ENCODE data around the gene CDC42SE2.
"Not testable (repeated sequence)": the region's sequence is repeated elsewhere in the genome, so short reads cannot be mapped to it uniquely, and the experiment has no call there.

CDC42SE2 gene

DNA sequence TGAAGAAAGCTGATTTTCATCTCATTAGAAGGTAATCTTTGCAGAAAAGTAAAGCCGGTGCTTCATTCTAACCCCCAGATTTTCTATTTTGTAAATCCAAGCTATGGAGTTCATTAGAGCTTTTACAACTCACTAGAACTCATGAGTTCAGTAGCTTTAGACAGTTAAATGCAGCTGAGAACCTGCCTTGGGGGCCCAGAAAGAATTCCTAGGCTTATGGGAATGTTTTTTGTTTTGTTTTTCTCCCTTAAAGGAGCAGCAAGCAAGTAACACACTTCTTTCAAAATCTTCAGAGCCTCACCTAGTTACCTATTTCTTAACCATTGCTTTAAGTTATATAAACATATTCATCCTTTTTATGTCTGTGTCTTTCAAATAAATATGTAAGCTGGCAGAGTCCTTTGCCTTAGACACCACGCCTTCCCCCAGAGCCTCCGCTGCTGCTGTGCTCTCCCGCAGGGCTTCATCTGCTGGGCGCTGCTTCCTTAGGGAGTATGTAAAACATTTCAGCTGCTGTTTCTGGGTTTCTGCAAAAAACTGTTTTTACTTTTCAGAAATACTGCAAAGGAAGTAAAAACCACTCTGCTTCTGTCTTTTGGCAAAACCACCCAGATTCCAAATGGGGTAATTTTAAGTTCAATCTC lies 132.9 kb downstream of the CDC42SE2 start:
- no peak for DNase-seq

DNA sequence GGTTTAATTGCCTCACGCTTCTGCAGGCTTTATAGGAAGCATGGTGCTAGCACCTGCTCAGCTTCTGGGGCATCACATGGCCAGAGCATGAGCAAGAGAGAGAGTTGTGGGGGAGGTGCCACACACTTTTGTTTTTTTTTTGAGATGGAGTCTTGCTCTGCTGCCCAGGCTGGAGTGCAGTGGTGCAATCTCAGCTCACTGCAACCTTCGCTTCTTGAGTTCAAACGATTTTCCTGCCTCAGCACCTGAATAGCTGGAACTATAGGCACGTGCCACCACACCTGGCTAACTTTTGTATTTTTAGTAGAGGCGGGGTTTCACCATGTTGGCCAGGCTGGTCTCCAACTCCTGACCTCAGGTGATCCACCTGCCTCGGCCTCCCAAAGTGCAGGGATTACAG lies 135.2 kb downstream of the CDC42SE2 start:
- DNase-seq = not testable (repeated sequence)

DNA sequence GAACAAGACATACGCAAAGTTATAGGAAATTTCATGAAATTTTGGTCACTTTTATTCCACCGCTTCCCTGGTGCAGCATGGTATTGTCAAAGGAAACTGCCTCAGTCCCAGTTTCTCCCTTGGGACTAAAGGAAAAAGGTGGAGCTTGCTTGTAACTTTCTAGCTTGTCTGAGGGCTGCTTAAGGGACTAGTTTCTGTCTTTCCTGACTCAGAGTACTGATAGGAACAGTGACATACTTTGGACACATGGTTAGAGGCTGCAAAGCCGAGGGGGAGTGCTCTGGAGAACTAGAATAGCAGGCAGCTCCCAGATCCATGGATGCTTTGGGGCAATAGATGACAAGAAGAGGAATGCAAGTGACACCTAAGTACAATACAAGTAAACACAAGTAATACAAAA lies 136.7 kb downstream of the CDC42SE2 start:
- DNase-seq = no peak

DNA sequence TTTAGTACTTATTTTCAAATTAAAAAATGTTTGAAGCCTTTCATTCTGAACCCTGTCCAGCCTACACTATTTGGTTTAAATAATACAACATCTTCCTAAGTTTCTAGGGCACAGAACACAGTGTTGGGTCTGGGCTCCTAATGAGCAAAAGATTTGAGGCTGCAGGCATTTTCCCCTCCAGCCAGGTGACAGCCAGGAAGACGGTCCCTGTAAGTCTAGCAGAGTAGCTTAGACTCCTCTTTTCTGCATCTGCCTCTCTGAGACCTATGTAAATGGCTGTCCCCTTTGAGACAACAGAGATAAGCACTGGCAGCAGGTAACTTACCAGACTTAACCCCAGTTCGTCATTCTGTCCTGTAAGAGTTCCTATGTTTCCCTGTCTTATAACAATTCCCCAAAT lies 141.8 kb downstream of the CDC42SE2 start:
- DNase-seq = no peak

DNA sequence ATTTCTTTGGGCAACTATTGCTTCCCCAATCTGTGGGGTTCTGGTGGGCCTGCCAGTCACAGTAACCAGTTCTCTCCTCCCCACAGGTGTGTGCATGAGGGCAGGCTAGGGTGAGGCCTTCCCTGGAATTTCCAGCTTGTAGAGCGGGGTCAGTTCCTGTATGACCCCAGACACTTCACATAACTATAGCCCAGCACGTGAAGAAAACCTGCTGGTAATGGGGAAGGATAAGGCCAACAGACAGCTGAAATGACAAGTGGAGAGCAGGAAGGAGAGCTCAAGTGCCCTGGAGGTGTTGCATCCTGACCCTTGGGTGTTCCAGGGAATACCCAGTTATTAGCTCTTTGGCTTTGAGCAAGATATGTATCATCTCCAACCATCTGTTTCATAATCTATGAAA lies 142.2 kb downstream of the CDC42SE2 start:
- DNase-seq = no peak

DNA sequence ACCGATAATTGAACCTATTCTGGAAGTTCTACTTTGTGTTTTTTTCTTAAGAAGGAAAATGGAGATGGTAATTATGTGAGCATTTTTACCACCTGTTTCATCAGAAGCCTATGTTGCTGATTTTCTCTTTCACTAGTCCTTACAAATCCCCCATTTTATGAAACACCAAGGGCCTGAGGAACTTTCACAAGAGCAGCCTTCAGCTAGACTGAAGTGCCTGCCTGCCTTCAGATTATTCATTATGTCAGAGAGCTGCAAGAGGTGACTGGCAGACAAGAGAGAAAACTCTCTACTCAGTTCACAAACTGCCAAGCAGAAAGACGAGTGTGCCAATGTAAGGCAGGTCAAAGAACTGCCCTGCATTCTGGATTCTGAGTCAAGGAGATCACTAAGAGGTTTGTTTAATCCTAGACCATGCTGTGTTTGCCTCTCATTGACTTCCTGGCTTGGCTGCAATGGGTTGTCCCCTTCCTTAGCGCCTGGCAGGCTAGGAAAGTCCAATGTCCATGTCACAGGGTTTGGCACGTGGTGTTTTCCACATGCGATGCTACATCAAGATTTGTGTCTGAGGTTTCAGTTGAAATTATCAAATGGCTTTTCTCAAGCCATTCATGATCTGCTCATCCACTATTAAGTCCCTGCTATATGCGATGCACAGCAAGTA lies 143.3 kb downstream of the CDC42SE2 start:
- DNase-seq = no peak

DNA sequence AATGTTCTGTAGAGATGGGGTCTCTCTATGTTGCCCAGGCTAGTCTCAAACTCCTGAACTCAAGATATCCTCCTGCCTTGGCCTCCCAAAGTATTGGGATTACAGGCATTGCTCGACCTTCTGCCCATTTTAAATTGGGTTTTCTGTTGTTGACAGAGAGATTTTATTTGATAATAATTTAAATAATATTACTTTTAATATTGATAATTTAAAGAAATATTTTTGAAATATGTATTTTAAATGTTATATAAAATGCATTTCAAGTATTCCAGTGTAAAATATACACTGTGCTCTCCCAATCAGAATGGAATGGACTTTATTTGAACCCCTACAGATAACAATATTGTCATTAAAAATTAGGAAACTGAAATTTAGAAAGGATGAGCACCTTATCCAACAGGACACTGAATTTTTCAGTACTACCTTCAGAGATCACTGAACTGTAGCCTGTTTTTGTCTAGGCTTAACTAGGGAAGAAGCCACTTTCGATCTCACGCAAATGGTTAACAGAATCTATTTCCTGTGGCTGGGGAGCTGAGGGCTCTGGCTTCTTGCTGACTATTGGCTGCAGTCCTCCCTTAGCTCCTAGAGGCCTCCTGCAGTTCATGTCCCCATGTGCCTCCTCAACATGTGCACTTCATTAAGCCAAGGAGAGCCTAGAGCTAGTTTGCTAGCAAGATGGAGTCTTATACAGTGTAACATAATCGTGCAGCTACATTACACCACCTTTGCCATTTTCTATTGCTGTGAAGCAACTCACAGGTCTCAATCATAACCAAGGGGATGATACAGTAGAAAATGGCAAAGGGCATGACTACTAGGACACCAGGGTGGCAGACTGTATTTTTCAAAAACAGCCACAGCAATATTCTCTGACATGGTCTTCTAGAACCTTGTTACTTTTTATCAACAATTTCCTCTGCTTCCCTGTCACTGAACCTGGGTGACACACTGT lies 150.0 kb downstream of the CDC42SE2 start:
- no peak for DNase-seq

DNA sequence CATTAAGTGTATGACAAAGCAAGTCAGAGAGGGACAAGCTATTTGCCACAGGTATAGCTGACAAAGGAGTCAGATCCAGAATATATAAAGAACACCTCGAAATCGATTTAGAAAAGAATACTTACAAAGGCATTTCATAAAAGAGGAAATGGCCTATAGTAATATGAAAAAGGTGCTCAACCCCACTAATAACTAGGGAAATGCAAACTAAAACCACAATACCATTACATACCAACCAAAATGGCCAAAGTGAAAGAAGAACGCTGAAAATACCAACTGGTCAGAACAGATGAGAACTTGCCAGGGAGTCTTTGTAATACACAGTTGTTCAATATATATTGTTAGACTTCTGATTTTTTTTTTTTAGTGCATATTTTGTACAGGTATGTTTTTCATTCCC lies 152.9 kb downstream of the CDC42SE2 start:
- DNase-seq = no peak

DNA sequence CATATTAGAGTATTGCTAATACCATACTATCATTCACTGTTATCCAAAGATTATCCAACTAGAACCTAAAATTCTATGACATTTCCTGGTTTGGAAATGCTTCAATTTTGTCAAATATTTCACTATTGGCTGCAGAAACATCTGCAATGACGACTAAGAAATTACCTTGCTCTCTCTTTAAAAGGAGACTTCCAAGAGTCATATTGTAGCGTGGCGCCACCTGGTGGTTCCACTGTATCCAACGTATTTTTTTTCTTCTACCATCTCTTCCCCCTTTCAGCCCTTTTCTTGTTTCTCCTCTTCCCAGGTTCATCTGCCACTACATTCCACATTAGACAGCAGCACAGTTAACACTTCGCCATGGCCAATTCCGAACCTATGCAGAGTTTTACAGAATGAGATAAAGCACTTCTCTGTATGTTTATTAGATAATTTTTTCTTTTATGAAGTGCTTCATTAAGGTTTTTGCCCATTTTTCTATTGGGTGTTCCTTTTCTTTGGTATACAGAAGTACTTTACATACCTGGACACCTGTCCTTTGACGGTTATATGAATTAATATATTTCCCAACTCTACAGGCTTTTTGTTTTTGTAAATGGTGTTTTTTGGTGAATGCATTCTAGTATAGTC lies 153.5 kb downstream of the CDC42SE2 start:
- DNase-seq = peak; percentile 7

DNA sequence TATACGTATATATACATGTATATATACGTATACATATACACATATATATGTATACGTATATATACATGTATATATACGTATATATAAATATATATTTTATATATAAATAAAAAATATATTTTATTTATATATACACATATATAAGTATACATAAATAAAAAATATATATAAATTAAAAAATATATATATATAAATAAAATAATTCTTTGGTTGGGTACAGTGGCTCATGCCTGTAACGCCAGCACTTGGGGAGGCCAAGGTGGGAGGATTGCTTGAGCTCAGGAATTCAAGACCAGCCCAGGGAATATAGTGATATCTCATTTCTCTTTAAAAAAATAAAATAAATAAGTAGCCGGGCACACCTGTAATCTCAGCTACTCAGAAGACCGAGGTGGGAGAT lies 155.0 kb downstream of the CDC42SE2 start:
- DNase-seq = no peak

DNA sequence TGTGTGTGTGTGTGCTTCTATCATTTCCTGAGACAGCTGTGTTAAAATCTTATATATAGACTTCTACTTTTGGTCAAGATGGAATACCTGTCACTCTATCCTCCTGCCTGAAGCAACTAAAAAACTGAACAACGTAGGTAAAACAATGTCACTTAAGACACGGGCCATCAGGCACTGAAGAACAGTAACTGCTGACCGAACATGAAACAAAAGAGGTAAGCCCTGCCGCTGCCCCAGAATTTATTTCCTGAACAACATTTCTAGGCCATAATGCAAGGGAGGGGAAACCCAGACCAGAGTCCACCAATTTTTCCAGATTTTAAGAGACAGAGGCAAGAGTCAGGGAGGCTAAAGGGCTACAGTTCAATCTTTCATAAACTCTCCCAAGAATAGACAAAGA lies 156.0 kb downstream of the CDC42SE2 start:
- DNase-seq = no peak

DNA sequence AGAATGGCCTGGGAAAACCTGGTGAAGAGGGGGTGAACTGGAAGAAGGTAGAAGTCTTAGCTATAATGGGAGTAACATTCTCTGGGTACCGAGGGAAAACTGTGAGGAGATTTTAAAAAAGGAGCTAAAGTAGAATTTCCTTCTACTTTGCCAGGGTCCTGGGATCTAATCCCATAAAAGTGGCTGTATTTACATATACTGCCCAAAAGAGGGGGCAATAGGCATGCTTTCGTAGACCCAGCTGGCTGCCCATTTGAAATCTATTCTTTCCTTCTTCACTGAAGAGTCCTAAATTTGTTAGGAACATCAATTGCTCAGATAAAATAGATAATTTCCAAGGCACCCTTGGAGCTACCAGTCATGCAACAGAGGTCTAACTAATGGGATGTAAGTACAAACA lies 159.2 kb downstream of the CDC42SE2 start:
- DNase-seq = no peak

DNA sequence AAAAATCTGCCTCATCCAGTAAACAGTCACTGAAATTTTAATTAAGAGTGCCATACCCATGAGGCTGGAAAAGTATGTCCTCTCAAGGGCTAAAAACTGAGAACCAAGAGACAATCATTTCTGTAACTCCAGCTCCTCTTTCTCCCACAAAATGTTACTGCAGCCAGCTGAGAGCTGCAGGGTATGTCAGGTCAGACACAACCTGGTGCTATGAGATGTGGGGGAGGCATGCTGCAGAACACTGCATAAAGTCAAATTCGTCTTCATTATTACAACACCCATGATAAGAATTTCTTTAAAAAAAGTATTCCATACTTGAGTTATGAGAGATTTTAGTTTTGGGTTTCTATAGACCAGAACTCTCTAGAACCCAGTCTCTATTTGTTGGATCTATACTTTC lies 162.2 kb downstream of the CDC42SE2 start:
- no peak for DNase-seq

DNA sequence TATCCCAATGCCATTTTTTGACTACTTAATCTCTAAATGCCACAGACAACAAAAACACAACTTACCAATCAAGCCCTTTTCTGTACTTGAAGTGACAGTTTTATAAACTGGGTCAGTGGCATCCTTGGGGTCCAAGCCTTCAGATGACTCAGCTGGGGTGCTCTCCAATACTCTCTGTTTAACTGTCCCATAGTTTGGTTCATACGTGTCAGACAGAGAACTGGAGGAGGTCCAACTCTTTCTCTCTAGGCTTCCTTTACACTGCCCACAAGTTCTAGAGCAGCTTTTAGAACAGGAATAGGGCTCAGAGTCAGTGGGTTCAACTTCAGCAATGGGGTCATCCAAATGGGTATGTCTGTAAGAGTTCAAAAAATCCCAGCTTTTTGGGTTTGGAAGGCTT lies 166.9 kb downstream of the CDC42SE2 start:
- no peak for DNase-seq

DNA sequence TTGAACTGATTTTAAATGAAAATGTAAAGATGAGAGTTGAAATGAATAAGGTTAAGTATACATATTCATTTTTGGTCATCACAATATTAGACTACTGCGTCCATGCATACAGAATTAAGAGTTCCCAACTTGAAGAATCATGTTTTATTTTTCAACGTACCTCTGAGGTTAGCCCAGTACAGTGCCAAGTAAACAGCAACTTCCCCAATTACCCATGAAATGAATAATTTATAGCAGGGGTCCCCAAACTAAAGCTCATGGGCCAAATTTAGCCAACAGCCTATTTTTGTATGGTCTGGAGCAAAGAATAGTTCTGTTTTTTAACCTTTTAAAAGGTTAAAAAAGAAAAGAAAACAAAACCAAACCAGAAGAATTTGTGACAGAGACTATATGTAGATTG lies 167.9 kb downstream of the CDC42SE2 start:
- DNase-seq = no peak

DNA sequence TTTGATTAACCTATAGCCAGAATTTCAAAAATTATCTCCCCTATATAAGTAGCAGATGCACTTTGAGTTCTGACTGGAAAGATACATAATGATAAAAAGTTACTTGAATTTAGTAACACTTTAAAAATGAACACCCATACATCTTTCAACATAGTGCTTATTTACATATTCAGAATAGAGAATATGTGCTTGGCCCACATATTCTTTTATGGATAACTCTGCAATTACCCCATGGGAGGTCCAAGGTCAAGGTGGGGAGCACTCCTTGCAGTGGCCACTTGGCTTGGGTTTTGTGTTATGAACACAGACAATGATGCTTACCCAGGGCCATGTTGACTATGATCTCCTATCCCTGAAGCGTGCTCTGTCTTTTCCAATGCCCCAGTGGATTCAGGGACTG lies 169.3 kb downstream of the CDC42SE2 start:
- DNase-seq = no peak

DNA sequence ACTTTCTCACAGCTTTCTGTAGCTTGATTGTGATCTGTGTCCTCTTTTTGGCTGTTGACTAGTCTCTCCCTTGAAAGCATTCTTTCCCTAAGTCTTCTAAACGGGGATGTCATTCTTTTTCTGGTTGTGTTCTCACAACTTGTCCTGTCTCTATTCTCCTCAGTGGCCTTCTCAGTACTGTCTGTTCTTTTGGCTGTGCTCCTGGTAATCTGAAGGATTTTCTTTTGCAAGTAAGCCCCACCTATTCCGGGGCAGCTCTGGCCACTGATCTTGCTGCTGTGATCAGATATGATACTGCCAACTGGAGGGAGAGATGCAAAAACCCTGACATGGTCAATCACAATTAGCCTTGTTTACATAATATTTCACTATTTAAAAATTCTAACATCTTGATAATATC lies 172.2 kb downstream of the CDC42SE2 start:
- no peak for DNase-seq

DNA sequence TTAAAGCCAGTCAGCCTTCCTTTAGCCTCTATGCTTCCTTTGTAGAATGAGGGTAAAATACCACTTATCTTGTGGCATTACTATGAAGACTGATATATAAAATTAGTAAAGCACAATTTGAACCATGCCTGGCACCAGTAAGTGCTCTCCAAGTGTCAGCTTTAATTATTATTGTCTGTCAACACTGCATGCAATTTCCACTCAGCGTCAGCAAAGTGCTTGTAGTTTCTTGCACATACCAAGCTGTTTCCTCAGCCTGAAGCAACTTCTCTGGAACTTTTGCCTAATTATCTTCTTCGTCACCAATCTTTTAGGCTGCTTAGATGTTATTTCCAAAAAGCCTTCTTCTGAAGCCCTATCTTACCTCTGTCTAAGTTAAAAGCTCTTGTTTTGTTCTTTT lies 177.3 kb downstream of the CDC42SE2 start:
- DNase-seq = no peak

All from KG1 (cell line).